ENCODE measurements around the gene ALDH9A1.
A peak's percentile ranks its signal among the peaks of the same experiment; 100 is the strongest.
"Not testable (repeated sequence)": the region's sequence is repeated elsewhere in the genome, so short reads cannot be mapped to it uniquely, and the experiment has no call there.

The ALDH9A1 gene

DNA sequence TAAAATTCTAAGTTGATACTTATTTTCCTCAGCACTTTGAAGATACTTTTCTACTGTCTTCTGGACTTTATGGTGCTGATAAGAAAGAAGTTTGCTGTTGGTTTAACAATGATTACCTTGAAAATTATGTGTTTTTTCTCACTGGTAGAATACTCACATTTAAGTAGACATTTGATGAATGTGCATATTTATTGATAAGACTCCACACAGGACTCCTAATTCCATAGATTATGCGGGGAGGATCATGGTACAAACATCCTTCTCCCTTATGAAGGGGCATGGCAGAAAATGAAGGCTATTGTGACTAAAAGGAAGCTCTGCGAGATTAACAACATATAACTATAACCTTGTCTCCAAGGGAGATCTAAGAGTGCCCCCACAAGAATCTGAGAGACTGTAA lies 28.5 kb upstream of the ALDH9A1 start:
- TF ChIP-seq, protein P1, sequence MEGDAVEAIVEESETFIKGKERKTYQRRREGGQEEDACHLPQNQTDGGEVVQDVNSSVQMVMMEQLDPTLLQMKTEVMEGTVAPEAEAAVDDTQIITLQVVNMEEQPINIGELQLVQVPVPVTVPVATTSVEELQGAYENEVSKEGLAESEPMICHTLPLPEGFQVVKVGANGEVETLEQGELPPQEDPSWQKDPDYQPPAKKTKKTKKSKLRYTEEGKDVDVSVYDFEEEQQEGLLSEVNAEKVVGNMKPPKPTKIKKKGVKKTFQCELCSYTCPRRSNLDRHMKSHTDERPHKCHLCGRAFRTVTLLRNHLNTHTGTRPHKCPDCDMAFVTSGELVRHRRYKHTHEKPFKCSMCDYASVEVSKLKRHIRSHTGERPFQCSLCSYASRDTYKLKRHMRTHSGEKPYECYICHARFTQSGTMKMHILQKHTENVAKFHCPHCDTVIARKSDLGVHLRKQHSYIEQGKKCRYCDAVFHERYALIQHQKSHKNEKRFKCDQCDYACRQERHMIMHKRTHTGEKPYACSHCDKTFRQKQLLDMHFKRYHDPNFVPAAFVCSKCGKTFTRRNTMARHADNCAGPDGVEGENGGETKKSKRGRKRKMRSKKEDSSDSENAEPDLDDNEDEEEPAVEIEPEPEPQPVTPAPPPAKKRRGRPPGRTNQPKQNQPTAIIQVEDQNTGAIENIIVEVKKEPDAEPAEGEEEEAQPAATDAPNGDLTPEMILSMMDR (IDR thresholded peaks at IDR 0.05; ENCODE audit: low read depth, low read length), result no peak
- DNase-seq (ENCODE audit: low read depth in 2 of 2), result no peak
- H3K4me3 ChIP-seq (replicated peaks in 1 of 2; ENCODE audit: low read depth in 2 of 2, low read length in 2 of 2), result no peak overlapping the region

DNA sequence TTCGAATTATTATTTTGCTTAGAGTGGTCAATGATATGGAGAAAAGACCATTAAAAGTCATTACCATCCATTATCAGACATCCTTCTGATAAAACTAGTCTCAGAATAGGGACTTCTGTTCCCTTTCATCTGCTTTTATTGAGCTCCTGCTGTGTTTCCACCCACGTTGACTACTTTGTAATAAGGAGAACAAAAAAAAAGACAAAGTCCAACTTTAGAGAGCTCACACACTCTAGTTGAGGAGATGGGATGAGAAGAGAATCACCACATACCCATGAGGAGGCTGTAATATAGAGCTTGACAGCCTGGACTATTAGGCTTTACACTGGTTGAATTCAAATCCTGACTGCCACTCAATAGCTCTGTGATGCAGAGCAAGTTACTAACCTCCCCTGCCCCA lies 27.8 kb upstream of the ALDH9A1 start:
- TF ChIP-seq, protein P1 (IDR thresholded peaks at IDR 0.05; ENCODE audit: low read depth, low read length), result no peak
- H3K4me3 ChIP-seq (replicated peaks in 1 of 2; ENCODE audit: low read depth in 2 of 2, low read length in 2 of 2), result no peak overlapping the region
- DNase-seq (ENCODE audit: low read depth in 2 of 2), result no peak

DNA sequence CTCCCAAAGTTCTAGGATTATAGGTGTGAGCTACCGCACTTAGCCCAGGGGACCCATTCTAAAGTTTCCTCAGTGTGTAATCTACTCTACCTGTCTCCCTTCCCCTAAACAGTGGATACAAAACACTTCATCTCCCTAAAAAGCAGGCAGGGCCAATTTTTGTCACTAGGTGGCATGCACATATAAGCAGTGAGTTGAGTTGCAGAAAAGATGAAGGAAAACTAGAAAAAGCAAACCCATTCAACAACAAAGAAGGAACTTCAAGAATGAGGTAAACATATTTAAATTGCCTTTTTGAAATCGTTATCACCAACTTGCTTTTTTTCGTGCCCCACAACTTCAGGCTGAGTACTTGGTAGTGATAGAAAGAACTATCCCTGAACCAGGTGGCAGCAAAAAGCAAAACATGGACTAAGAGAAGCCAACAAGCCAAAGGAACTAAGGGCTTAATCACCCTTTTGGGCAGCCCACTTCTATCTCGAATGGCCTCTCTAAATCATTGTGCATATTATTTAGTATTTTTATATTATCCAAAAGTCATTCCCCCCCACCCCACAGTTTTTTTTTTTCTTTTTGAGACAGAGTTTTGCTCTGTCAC lies 19.7 kb upstream of the ALDH9A1 start:
- TF ChIP-seq, protein P1 (IDR thresholded peaks at IDR 0.05; ENCODE audit: low read depth, low read length), result peak; percentile 90
- no peak overlapping the region for H3K4me3 ChIP-seq (replicated peaks in 1 of 2; ENCODE audit: low read depth in 2 of 2, low read length in 2 of 2)
- DNase-seq (ENCODE audit: low read depth in 2 of 2), result peak; percentile 81 to 83

DNA sequence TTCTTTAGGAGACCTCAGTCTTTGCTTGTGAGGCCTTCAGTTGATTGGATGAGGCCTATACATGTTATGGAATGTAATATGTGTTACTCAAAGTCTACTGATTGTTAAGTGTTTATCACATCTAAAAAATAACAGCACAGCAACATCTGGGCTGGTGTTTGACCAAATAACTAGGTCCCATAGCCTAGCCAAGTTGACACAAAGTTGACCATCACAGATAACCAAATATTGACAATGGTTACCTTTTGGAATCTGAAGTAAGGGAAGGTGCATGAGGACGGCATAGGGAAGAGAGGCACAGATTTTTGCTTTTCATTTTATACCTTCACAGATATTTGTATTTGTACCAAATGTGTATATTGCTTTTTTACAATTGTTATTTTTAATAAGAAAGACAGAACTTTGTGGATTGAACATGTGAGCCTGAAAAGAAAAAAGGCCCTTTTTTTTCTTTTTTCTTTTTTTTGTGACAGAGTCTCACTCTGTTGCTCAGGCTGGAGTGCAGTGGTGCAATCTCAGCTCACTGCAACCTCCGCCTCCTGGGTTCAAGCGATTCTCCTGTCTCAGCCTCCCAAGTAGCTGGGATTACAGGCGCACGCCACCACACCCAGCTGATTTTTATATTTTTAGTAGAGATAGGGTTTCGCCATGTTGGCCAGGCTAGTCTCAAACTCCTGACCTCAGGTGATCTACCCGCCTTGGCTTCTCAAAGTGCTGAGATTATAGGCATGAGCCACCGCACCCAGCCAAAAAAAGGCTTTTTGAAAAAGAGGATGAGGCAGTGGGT lies 18.1 kb upstream of the ALDH9A1 start:
- not testable (repeated sequence) for DNase-seq (ENCODE audit: low read depth in 2 of 2); H3K4me3 ChIP-seq (replicated peaks in 1 of 2; ENCODE audit: low read depth in 2 of 2, low read length in 2 of 2)

DNA sequence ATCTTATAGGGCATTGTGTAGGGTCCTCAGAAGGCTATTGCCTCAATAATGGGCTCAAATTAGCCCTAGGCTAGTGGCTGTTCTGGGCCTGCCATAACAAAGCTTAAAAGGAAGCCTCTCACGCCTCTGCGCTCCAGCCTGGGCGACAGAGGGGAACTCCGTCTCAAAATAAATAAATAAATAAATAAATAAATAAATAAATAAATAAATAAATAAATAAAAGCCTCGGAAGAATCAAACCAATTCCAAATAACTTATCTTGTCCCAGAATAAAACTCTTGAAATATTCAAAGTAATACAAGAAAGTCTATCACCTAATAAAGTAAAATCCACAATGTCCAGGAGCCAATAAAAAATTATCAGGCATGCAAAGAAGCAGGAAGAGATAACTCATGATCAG lies 14.4 kb upstream of the ALDH9A1 start:
- H3K4me3 ChIP-seq (replicated peaks in 1 of 2; ENCODE audit: low read depth in 2 of 2, low read length in 2 of 2), result no peak overlapping the region
- TF ChIP-seq, protein P1 (IDR thresholded peaks at IDR 0.05; ENCODE audit: low read depth, low read length), result no peak
- DNase-seq (ENCODE audit: low read depth in 2 of 2), result no peak

DNA sequence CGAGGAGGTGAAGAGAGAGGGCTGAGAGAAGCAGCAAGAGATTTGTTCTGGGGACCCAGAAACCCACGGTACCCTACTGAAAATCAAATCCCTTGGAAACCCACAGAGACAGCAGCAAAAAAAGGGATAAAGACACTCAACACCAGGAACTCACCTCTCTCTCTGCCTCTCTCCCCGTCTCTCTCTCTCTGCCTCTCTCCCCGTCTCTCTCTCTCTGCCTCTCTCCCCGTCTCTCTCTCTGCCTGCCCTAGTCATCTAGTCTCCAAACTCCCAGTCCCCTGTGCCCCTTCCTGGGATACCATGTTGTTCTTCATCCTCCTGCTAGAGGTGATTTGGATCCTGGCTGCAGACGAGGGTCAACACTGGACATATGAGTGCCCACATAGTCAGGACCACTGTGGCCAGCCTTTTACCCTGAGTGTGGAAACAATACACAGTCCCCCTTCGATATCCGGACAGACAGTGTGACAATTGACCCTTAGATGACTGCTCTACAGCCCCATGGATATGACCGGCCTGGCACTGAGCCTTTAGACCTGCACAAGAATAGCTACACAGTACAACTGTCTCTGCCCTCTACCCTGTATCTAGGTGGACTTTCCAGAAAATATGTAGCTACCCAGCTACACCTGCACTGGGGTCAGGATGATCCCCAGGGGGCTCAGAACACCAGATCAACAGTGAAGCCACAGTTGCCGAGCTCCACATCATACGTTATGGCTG lies 9.8 kb upstream of the ALDH9A1 start:
- TF ChIP-seq, protein P1 (IDR thresholded peaks at IDR 0.05; ENCODE audit: low read depth, low read length), result no peak
- no peak for DNase-seq (ENCODE audit: low read depth in 2 of 2)
- no peak overlapping the region for H3K4me3 ChIP-seq (replicated peaks in 1 of 2; ENCODE audit: low read depth in 2 of 2, low read length in 2 of 2)

DNA sequence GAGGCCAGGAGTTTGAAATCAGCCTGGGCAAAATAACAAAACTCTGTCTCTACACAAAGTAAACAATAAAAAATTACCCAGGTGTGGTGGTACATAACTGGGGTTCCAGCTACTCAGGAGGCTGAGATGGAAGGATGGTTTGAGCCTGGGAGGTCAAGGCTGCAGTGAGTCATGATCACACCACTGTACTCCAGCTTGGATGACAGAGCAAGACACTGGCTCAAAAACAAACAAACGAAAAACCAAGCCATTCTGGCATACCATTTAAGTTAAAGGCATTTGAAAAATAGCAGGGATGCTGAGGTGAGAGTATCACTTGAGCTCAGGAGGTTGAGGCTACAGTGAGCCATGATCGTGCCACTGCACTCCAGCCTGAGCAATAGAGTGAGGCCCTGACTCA lies 5.3 kb upstream of the ALDH9A1 start:
- H3K4me3 ChIP-seq (replicated peaks in 1 of 2; ENCODE audit: low read depth in 2 of 2, low read length in 2 of 2), result no peak overlapping the region
- TF ChIP-seq, protein P1 (IDR thresholded peaks at IDR 0.05; ENCODE audit: low read depth, low read length), result no peak
- DNase-seq (ENCODE audit: low read depth in 2 of 2), result peak in 1 of 2 donors; percentile 7

DNA sequence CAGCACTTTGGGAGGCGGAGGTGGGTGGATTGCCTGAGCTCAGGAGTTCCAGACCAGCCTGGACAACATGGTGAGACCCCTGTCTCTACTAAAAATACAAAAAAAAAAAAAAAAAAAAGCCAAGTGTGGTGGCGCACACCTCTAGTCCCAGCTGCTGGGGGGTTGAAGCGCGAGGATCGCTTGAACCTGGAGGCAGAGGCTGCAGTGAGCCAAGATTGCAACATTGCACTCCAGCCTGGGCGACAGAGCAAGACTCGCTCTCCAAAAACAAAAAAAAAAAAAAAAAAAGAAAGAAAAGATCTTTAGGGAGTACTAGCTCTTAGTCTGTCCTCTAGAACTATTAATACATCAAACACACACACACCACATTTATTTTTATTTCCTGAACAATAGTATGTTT lies 3.6 kb upstream of the ALDH9A1 start:
- peak in 1 of 2 donors; percentile 13 for DNase-seq (ENCODE audit: low read depth in 2 of 2)
- not testable (repeated sequence) for H3K4me3 ChIP-seq (replicated peaks in 1 of 2; ENCODE audit: low read depth in 2 of 2, low read length in 2 of 2)

Data from cardiac fibroblast (primary cell).